Upper lobe of right lung (tissue), 1 donor: ENCODE results near the gene EFEMP1. TPM values are rescaled to one million over a fixed set of nuclear protein-coding genes. Genes with fewer than 3 reads are reported as not detected.
"Not testable (repeated sequence)": the region's sequence is repeated elsewhere in the genome, so short reads cannot be mapped to it uniquely, and the experiment has no call there.

Source experiments
- ATAC-seq: fragments of 200-7000 bp; cut with Tn5 transposase; one replicate; pipeline ENCODE4 v1.9.1; 2020; ENCODE audit warnings: mild to moderate bottlenecking, moderate library complexity
- DNase-seq: peaks from one replicate; pipeline ENCODE4 v3.0.0-alpha.2; 2020
- H3K27ac ChIP-seq: fragments of 200-600 bp; one replicate; pipeline ENCODE4 v1.8.0; 2022
- H3K27me3 ChIP-seq: fragments of 200-600 bp; one replicate; pipeline ENCODE4 v1.8.0; 2022; ENCODE audit warnings: mild to moderate bottlenecking
- H3K36me3 ChIP-seq: fragments of 200-600 bp; one replicate; pipeline ENCODE4 v1.8.0; 2022
- H3K4me1 ChIP-seq: fragments of 200-600 bp; one replicate; pipeline ENCODE4 v1.8.0; 2022
- H3K4me3 ChIP-seq: fragments of 200-600 bp; one replicate; pipeline ENCODE4 v1.8.0; 2022; ENCODE audit warnings: mild to moderate bottlenecking
- H3K9me3 ChIP-seq: fragments of 200-600 bp; one replicate; pipeline ENCODE4 v1.8.0; 2022
- intact Hi-C: fragments of 100-400 bp; cut with DNase I; formaldehyde crosslinking; loops from one replicate; pipeline ENCODE4 v1.11.0; 2022
- total RNA-seq: library from RNA; stranded (reverse); fragmentation: NEBNext Ultra II Directional; extraction: Animal tissue kit (Norgen Biotek cat#: 25700); gene quantifications from one replicate; pipeline ENCODE4 v1.2.1, GENCODE V29; 2021
- TF ChIP-seq, protein P1 (sequence below): fragments of 200-600 bp; IDR thresholded peaks from one replicate; pipeline ENCODE4 v1.8.0; 2022; ENCODE audit warnings: antibody characterized with exemption
- donor health status: DM: no; HTN: yes; CAD: no; lungs with severe emphysema.

Gene EFEMP1
- total RNA-seq, 1 donor from 2014 or later: 301 TPM

DNA sequence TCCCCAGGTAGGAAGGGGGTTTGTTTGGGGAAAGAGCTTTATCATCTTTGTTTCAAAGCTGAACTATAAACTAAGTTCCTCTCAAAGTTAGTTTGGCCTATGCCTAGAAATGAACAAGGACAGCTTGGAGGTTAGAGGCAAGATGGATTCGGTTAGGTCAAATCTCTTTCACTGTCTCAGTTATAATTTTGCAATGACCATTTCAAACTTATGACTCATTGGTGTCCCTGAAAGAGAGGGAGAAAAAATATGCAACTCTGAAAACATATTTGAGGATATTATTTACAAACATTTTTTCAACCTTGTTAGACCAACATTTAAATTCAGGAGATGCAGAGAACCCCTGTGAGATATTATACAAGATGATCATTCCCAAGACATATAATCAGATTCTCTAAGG, 95.7 kb downstream of the EFEMP1 start:
- H3K27ac ChIP-seq: no peak overlapping the region
- H3K4me3 ChIP-seq: no peak overlapping the region
- no peaks in the 10 kb centered on the region for H3K27me3 ChIP-seq
- ATAC-seq: no peak
- TF ChIP-seq, protein P1, sequence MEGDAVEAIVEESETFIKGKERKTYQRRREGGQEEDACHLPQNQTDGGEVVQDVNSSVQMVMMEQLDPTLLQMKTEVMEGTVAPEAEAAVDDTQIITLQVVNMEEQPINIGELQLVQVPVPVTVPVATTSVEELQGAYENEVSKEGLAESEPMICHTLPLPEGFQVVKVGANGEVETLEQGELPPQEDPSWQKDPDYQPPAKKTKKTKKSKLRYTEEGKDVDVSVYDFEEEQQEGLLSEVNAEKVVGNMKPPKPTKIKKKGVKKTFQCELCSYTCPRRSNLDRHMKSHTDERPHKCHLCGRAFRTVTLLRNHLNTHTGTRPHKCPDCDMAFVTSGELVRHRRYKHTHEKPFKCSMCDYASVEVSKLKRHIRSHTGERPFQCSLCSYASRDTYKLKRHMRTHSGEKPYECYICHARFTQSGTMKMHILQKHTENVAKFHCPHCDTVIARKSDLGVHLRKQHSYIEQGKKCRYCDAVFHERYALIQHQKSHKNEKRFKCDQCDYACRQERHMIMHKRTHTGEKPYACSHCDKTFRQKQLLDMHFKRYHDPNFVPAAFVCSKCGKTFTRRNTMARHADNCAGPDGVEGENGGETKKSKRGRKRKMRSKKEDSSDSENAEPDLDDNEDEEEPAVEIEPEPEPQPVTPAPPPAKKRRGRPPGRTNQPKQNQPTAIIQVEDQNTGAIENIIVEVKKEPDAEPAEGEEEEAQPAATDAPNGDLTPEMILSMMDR: no peak
- no peak for DNase-seq
- no peaks in the 10 kb centered on the region for H3K9me3 ChIP-seq
- H3K4me1 ChIP-seq: no peaks in the 10 kb centered on the region
- no peaks in the 10 kb centered on the region for H3K36me3 ChIP-seq
- intact Hi-C loops: no loop called here

DNA sequence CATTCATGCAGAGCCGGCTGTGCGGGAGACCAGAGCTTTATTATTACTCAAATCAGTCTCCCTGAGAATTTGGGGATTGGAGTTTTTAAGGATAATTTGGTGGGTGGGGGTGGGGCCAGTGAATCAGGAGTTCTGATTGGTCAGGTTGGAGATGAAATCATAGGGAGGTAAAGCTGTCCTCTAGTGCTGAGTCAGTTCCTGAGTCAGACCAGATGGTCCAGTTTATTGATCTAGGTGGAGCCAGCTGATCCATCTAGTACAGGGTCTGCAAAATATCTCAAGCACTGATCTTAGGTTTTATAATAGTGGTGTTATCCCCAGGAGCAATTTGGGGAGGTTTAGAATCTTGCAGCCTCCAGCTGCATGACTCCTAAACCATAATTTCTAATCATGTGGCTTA, 96.2 kb downstream of the EFEMP1 start:
- H3K36me3 ChIP-seq, intact Hi-C loops, ATAC-seq, H3K9me3 ChIP-seq, H3K4me3 ChIP-seq, DNase-seq, H3K27me3 ChIP-seq, H3K4me1 ChIP-seq, H3K27ac ChIP-seq: not testable (repeated sequence)

DNA sequence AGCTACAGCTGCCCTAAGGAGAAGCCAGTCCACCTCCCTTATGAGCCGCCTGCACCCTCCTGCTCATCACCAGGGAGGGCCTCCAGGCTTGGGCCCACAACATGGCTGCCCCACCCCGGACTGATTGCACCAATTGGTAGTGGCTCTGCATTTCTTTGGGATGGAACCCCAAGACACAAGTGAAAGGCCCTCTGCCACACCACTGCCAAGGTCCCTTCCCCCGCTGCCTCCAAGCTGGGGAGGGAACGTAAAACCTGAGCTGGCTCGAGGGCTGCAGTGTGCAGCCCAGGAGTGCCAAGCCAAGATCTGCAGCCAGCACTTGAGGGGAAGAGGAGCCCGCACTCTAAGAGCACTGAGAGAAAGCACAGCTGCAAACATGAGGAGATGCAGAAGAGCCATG, 97.3 kb downstream of the EFEMP1 start:
- H3K27ac ChIP-seq: no peak overlapping the region
- H3K27me3 ChIP-seq: no peaks in the 10 kb centered on the region
- no peak overlapping the region for H3K4me3 ChIP-seq
- TF ChIP-seq, protein P1: no peak
- H3K9me3 ChIP-seq: no peaks in the 10 kb centered on the region
- intact Hi-C loops: no loop called here
- no peaks in the 10 kb centered on the region for H3K36me3 ChIP-seq
- DNase-seq (no peak), ATAC-seq (no peak)
- no peaks in the 10 kb centered on the region for H3K4me1 ChIP-seq

DNA sequence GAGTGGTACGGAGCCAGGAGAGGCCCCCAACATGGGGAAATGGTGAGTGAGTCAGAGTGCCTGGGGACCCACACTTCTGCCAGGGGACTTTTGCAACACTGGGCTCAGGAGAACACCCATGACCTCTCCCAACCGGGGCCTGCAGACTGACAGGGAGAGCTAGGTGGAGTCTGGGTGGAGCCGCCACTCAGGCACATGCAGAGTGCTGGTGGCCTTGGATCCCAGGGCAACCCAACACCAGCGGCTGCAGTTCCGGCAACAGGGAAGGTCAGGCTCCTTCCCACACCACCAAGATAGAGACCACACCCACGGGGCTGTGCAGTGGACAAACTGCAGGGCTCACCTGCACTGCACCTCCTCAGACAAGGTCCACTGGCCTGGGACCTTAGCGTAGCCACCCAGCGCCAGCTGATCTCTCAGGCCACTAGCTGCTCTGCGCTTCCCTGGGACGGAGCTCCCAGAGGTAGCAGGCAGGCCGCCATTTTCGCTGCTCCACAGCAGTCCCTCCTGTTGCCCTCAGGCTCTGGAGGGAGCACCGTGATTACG, 99.0 kb downstream of the EFEMP1 start:
- H3K9me3 ChIP-seq: no peaks in the 10 kb centered on the region
- TF ChIP-seq, protein P1: no peak
- intact Hi-C loops: no loop called here
- no peaks in the 10 kb centered on the region for H3K27me3 ChIP-seq
- no peaks in the 10 kb centered on the region for H3K36me3 ChIP-seq
- no peak for DNase-seq
- H3K27ac ChIP-seq: no peak overlapping the region
- ATAC-seq: peak; percentile 16
- no peaks in the 10 kb centered on the region for H3K4me1 ChIP-seq
- no peak overlapping the region for H3K4me3 ChIP-seq

Other genes starting within 250 kb of the EFEMP1 start
- gene PNPT1, start 229.9 kb downstream of the EFEMP1 start, total RNA-seq: 26.8 TPM